SKM-1 treated with dmso at 0.1 percent for 144 hours (cell line): ENCODE measurements around the gene ZFYVE26.
"Not testable (repeated sequence)": the region's sequence is repeated elsewhere in the genome, so short reads cannot be mapped to it uniquely, and the experiment has no call there.

Experiments
- DNase-seq: peaks from one replicate; lab custom pipeline; 2025; ENCODE audit not compliant: unreplicated experiment; lab: John Stamatoyannopoulos, UW

ZFYVE26 gene

DNA sequence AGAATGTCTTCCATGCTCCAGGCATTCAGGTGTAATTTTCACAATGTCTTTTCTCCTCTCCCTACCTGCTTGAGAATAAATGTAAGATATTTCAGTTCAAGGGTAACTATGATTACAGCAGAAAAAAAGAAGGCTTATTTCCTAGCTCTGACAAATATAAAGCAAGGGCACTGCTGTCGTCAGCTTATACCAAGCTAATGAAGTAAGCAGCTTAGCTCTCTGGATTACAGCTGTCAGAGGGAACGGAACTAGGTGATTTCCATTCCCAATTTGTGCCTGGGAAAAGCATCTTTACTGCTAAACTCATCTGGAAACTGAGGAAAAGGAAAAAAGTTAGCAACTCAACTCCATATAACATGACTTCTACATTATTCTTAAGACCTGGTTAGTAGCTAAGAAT, 56.5 kb downstream of the ZFYVE26 start:
- no peak for DNase-seq

- DNase-seq: no peak
Observed at GRCh38 chr14:67757175-67757574, 59.2 kb downstream of the ZFYVE26 start.

DNA sequence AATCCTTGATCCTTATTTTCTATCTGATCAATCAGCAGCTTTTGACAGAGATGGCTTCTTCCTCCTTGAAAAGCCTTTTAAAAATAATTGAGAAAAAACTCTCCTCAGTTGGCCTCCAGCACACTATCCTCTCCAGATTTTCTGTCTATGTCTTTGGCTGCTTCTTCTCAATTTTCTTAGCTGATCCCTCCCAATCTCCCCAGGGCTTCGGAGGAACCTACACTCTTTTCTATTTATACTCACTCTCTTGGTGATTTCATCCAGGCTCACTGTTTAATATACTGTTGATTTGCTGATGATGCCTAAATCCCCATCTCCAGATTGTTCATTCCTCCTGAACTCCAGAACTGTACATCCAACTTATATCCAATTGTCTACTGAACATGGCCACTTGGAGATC, 59.9 kb downstream of the ZFYVE26 start:
- DNase-seq: no peak

DNA sequence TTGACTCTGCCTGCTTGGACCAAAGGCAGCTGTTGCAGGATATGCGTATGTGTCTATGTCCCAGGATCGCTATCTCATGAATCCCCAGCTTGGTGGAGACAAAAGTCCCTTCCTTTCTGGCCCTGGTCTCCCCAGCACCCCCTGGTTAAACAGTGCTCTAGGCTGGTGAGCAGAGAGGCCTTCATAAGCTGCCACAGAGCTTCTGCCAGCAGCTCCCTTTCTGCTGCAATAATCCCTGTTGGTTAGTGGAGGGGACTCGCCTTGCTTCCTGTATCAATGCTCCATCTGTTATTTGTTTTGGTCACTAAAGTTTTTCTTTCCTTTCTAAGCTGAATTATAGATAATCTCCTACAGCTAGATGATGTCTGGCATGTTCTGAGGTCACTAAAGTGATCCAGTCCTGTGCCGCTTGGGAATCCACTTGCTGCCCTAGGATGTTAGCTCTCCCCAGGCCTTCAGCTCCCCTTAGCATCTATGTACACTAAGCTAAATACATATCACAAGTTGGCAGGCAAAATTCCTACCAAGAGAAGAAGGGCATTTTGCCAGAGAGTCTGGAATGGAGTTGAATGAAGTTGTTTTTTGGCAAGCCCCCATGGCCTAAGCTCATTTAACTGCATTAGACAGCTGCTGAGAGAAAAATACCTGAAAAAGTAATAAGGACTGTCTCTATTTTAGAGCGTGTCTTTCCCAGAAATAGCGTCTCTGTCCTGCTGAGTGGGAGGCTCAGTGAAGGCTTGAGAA, 66.9 kb downstream of the ZFYVE26 start:
- DNase-seq: no peak

- DNase-seq: no peak
Observed at GRCh38 chr14:67748312-67748711, 68.1 kb downstream of the ZFYVE26 start.

- no peak for DNase-seq
Observed at GRCh38 chr14:67746927-67747326, 69.5 kb downstream of the ZFYVE26 start.

- no peak for DNase-seq
Observed at GRCh38 chr14:67744046-67744445, 72.3 kb downstream of the ZFYVE26 start.

DNA sequence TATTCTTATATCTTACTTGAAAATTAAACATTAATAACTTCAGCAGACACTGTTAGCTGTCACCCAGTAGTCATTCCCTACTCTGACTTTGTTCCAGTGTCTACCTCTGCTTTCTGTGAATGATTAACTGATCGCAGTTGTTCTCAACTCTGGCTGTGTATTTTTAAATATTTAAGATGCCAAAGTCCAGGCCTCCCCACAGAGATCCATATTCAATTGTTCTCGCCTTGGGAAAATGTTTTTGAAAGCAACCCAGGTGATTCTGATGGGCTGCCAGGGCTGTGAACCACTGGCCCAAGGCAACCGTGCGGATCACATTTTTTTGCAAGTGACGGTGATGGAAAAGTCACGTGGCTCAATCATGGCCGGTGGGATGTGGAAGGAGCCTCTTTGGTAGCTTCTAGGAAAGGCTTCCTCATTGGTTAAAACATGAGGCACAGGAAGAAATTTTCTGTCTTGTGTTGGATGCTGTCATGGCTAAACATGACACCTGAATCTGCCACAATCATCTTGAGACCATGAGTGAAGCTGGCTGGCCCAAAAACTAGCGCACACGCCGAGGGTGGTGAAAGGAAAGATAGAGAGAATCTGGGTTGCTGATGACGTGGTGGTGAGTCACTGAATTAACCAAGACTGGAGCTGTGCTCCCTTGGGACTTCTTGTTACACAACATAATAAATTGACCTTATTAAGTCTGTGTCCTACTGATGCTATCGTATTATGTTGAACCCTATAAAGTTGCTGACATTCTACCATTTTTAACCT, 77.5 kb downstream of the ZFYVE26 start:
- DNase-seq: no peak

DNA sequence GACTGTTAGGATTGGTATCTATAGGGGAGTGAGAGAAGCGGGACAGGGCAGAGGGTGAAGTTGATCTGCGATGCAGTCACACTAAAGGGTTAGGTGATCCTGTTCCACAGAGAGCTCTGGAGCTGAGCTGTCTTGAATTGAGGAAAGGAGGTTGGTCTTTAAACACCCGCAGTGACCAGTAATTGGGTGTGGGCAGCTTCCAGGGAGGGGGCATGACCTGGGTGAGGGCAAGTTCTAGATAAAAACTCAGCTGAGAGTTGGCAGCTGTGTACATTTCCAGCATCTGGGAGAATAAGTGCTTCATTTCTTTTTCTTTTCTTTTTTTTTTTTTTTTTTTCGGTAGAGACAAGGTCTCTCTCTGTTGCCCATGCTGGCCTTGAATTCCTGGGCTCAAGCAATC, 79.6 kb downstream of the ZFYVE26 start:
- no peak for DNase-seq

- no peak for DNase-seq
Observed at GRCh38 chr14:67735336-67736147, 80.8 kb downstream of the ZFYVE26 start.

GRCh38 chr14:67734675-67735074, 81.7 kb downstream of the ZFYVE26 start:
- no peak for DNase-seq

DNA sequence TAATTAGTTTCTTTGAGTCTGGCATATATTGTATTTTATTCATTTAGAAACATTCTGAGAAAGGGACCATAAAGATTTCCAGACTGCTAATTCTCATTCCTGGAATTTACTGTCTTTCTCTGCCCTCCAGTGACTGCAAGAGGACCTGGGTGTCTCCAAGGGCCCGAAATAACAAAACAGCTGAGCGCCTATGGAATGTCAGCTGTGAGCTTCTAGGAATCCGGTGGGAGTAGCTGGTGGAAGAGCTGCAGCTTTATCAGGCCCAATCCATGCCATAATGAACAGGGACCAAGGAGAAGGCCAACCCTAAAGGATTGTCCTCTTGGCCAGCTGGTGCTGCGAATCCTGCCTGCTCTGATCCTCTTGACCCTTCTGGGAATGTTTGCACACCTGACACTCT, 82.8 kb downstream of the ZFYVE26 start:
- DNase-seq: no peak

DNA sequence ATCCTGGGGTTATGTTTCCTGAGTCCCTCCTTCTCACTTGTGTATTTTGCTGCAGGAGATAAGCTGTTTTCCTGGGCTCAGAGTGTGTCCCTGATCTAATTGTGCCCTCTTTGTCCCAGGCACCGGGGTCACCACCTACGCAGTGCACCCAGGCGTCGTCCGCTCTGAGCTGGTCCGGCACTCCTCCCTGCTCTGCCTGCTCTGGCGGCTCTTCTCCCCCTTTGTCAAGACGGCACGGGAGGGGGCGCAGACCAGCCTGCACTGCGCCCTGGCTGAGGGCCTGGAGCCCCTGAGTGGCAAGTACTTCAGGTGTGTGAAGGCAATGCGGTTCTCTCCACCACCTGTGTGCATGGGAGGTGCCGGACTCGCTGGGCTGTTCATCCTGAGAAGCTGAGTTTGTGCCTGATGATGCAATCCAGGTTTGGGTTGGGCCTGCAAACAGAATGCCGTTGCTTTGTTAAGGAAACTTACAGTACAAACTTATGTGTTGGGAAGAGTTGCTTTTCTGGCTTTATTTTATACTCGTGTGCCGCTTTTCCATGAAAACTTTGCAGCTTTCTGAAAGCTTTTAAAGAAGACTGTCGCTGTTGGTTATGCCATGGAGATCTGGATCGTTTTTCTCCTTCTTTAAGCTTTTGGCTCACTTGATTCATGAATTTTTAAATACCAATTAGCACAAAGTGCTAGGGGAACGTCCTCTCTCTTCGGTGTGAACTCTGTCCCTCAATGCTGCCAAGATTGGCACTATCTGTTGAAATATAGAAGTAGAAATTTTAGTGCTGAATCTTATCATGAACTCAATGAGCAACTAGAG, 87.1 kb downstream of the ZFYVE26 start:
- no peak for DNase-seq

GRCh38 chr14:67728258-67728657, 88.1 kb downstream of the ZFYVE26 start:
- no peak for DNase-seq

DNA sequence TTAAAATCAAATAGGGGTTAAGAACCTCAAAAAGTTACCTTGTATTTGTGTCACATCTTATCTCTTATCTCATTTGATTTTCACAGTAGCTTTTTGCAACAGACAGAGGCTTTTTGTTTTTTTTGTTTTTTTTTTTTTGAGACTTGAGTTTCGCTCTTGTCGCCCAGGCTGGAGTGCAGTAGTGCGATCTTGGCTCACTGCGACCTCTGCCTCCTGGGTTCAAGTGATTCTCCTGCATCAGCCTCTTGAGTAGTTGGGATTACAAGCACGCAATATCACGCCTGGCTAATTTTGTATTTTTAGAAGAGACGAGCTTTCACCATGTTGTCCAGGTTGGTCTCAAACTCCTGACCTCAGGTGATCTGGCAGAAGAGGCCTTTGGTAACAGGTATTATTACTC, 89.0 kb downstream of the ZFYVE26 start:
- no peak for DNase-seq

- no peak for DNase-seq
Observed at GRCh38 chr14:67725171-67725570, 91.2 kb downstream of the ZFYVE26 start.

- DNase-seq: no peak
Observed at GRCh38 chr14:67722293-67722692, 94.1 kb downstream of the ZFYVE26 start.

GRCh38 chr14:67721875-67722274, 94.5 kb downstream of the ZFYVE26 start:
- no peak for DNase-seq

- DNase-seq: no peak
Observed at GRCh38 chr14:67719866-67720265, 96.5 kb downstream of the ZFYVE26 start.

GRCh38 chr14:67719385-67719784, 97.0 kb downstream of the ZFYVE26 start:
- not testable (repeated sequence) for DNase-seq

DNA sequence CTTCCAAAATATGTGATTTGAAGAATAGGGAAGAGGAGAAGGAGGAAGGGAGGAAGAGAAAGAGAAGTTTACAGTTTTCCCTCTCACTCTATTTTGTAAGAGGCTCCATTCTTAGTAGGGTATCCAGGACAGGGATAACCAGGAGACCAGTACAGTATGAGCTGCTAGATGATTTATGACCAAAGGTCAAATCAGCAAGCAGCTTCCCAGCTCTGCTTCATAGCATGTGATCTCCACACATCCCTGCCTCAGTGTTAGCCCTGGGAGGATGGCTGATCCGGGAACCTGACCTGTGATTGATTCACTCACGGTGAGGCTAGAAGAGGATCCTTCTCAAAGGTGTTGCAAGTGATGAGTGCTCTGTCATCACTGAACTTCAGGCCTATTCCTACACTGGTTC, 98.1 kb downstream of the ZFYVE26 start:
- DNase-seq: no peak
